ENCODE results near the gene MN1.

DNA sequence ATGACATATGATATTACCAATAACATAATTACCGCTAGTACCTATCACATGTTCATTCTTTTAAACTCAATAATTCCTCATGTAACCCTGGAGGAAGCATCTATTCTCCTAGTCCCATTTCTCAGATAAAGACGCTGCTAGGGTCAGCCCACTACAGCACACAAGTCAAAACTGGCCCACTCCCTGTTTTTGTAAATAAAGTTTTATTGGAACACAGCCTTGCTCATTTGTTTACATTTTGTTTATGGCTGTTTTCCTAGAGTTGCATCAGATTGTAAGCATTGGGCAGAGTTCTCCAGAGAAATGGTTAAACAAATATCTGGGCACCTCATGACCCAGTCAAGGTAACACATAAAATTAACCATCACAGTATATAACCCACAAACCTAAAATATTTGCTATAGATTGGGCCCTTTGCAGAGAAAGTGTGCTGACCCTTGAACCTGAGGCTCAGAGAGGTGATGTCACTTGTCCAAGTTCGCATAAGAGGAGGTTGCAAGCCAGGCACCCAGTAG is 36.8 kb downstream of the MN1 start:
- TF ChIP-seq, protein P1, sequence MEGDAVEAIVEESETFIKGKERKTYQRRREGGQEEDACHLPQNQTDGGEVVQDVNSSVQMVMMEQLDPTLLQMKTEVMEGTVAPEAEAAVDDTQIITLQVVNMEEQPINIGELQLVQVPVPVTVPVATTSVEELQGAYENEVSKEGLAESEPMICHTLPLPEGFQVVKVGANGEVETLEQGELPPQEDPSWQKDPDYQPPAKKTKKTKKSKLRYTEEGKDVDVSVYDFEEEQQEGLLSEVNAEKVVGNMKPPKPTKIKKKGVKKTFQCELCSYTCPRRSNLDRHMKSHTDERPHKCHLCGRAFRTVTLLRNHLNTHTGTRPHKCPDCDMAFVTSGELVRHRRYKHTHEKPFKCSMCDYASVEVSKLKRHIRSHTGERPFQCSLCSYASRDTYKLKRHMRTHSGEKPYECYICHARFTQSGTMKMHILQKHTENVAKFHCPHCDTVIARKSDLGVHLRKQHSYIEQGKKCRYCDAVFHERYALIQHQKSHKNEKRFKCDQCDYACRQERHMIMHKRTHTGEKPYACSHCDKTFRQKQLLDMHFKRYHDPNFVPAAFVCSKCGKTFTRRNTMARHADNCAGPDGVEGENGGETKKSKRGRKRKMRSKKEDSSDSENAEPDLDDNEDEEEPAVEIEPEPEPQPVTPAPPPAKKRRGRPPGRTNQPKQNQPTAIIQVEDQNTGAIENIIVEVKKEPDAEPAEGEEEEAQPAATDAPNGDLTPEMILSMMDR (IDR thresholded peaks at IDR 0.05; ENCODE audit: low read length), result no peak
- TF ChIP-seq EZH2 (optimal IDR thresholded peaks at IDR 0.05; ENCODE audit: low read depth, low read length) (no peak), EZH2phosphoT487 (IDR thresholded peaks at IDR 0.05; ENCODE audit: low read length) (no peak)
